ENCODE results near the gene CNTNAP2. TPM values are rescaled to one million over a fixed set of nuclear protein-coding genes. Genes with fewer than 3 reads are reported as not detected.

The CNTNAP2 gene
- total RNA-seq, 1 donor from 2014 or later = 2.2 TPM

DNA sequence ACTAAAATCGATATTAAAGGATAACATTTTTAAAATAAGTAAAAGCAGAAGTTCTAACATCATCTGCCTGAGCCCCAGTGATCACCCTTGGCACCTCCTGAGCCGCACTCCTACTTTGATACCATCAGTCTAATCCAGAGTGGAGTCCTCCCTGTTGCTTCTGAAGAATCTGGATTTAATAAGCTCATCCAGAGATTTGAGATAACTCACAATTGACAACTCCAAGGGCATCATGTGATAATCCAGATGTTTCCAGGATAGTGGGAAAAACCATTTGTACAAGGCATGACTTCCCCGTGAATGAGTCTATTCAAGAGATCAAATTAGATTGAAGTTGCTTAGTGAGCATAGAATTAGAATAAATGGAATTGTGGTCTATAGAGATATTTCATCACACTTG, 1998.2 kb downstream of the CNTNAP2 start:
- intact Hi-C loops (cut with DNase I) = no loop called here
- Histone ChIP-seq H3K36me3 (no peaks in the 10 kb centered on the region), H3K9me3 (no peaks in the 10 kb centered on the region), H3K27ac (no peak overlapping the region), H3K4me1 (no peaks in the 10 kb centered on the region), H3K4me3 (no peak overlapping the region), H3K27me3 (no peaks in the 10 kb centered on the region)
- TF ChIP-seq POLR2AphosphoS5 (IDR thresholded peaks at IDR 0.05; ENCODE audit: insufficient read depth in 1 of 2, low read depth in 1 of 2) (no peak), POLR2A (IDR thresholded peaks at IDR 0.05) (no peak)
- TF ChIP-seq, protein P1, sequence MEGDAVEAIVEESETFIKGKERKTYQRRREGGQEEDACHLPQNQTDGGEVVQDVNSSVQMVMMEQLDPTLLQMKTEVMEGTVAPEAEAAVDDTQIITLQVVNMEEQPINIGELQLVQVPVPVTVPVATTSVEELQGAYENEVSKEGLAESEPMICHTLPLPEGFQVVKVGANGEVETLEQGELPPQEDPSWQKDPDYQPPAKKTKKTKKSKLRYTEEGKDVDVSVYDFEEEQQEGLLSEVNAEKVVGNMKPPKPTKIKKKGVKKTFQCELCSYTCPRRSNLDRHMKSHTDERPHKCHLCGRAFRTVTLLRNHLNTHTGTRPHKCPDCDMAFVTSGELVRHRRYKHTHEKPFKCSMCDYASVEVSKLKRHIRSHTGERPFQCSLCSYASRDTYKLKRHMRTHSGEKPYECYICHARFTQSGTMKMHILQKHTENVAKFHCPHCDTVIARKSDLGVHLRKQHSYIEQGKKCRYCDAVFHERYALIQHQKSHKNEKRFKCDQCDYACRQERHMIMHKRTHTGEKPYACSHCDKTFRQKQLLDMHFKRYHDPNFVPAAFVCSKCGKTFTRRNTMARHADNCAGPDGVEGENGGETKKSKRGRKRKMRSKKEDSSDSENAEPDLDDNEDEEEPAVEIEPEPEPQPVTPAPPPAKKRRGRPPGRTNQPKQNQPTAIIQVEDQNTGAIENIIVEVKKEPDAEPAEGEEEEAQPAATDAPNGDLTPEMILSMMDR (IDR thresholded peaks at IDR 0.05) = no peak
- no peak for DNase-seq (ENCODE audit: extremely low spot score in 2 of 2)

- H3K9me3 ChIP-seq = no peaks in the 10 kb centered on the region
- H3K4me1 ChIP-seq = no peaks in the 10 kb centered on the region
- no peaks in the 10 kb centered on the region for H3K27me3 ChIP-seq
- H3K4me3 ChIP-seq = no peak overlapping the region
- H3K36me3 ChIP-seq = no peaks in the 10 kb centered on the region
- intact Hi-C loops (cut with DNase I) = no loop called here
- TF ChIP-seq, protein P1 (IDR thresholded peaks at IDR 0.05) = no peak
- TF ChIP-seq POLR2A (IDR thresholded peaks at IDR 0.05) = no peak
- TF ChIP-seq POLR2AphosphoS5 (IDR thresholded peaks at IDR 0.05; ENCODE audit: insufficient read depth in 1 of 2, low read depth in 1 of 2) = no peak
- H3K27ac ChIP-seq = no peak overlapping the region
- no peak for DNase-seq (ENCODE audit: extremely low spot score in 2 of 2)
Measured at GRCh38 chr7:148115308-148115707, 1998.7 kb downstream of the CNTNAP2 start.

DNA sequence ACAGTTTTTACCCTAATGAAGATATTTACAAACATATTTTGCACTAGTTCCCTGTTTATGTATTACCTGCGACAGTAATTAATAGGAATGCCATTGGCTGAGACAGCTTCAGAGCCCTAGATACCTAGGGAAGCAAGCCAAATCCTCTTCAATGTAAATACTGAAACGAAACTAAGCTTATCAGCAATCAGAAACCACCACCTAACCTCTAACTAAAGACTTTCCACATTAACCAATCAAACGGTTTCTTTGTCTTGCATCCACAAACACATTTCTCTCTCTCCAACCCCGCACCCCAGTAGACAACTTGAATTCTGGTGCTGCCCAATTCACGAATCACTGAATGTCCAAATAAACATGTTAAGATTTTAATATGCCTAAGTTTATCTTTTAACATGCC, 1999.6 kb downstream of the CNTNAP2 start:
- intact Hi-C loops (cut with DNase I) = no loop called here
- no peak overlapping the region for H3K27ac ChIP-seq
- H3K9me3 ChIP-seq = no peaks in the 10 kb centered on the region
- H3K4me3 ChIP-seq = no peak overlapping the region
- no peak for DNase-seq (ENCODE audit: extremely low spot score in 2 of 2)
- H3K4me1 ChIP-seq = no peaks in the 10 kb centered on the region
- no peaks in the 10 kb centered on the region for H3K36me3 ChIP-seq
- no peaks in the 10 kb centered on the region for H3K27me3 ChIP-seq
- no peak for TF ChIP-seq POLR2A (IDR thresholded peaks at IDR 0.05)
- TF ChIP-seq, protein P1 (IDR thresholded peaks at IDR 0.05) = no peak
- no peak for TF ChIP-seq POLR2AphosphoS5 (IDR thresholded peaks at IDR 0.05; ENCODE audit: insufficient read depth in 1 of 2, low read depth in 1 of 2)

- TF ChIP-seq, protein P1 (IDR thresholded peaks at IDR 0.05) = no peak
- no peak for TF ChIP-seq POLR2A (IDR thresholded peaks at IDR 0.05)
- TF ChIP-seq POLR2AphosphoS5 (IDR thresholded peaks at IDR 0.05; ENCODE audit: insufficient read depth in 1 of 2, low read depth in 1 of 2) = no peak
- no peaks in the 10 kb centered on the region for H3K27me3 ChIP-seq
- no peak overlapping the region for H3K27ac ChIP-seq
- H3K9me3 ChIP-seq = no peaks in the 10 kb centered on the region
- H3K4me3 ChIP-seq = no peak overlapping the region
- no peak for DNase-seq (ENCODE audit: extremely low spot score in 2 of 2)
- H3K4me1 ChIP-seq = no peaks in the 10 kb centered on the region
- H3K36me3 ChIP-seq = no peaks in the 10 kb centered on the region
- intact Hi-C loops (cut with DNase I) = no loop called here
Measured at GRCh38 chr7:148116829-148117403, 2000.3 kb downstream of the CNTNAP2 start.

- Histone ChIP-seq H3K27me3 (no peaks in the 10 kb centered on the region), H3K4me3 (no peak overlapping the region), H3K9me3 (no peaks in the 10 kb centered on the region), H3K4me1 (no peaks in the 10 kb centered on the region), H3K27ac (no peak overlapping the region), H3K36me3 (no peaks in the 10 kb centered on the region)
- intact Hi-C loops (cut with DNase I) = no loop called here
- TF ChIP-seq, protein P1 (IDR thresholded peaks at IDR 0.05) = no peak
- TF ChIP-seq POLR2AphosphoS5 (IDR thresholded peaks at IDR 0.05; ENCODE audit: insufficient read depth in 1 of 2, low read depth in 1 of 2) = no peak
- TF ChIP-seq POLR2A (IDR thresholded peaks at IDR 0.05) = no peak
- DNase-seq (ENCODE audit: extremely low spot score in 2 of 2) = no peak
Measured at GRCh38 chr7:148118371-148118770, 2001.8 kb downstream of the CNTNAP2 start.
